HUES64 (cell line): ENCODE data around the gene MMP24.
"Not testable (repeated sequence)": the region's sequence is repeated elsewhere in the genome, so short reads cannot be mapped to it uniquely, and the experiment has no call there.

Experiments
- H3K27ac ChIP-seq: 2 replicates; pipeline ENCODE4 v1.7.0; 2013; ENCODE audit warnings: low read depth, low read length, inconsistent platforms
- H3K27me3 ChIP-seq: 2 replicates; pipeline ENCODE4 v1.6.1; 2013; ENCODE audit warnings: mild to moderate bottlenecking, low read length; ENCODE audit not compliant: insufficient read depth
- H3K36me3 ChIP-seq: 2 replicates; pipeline ENCODE4 v1.6.1; 2013; ENCODE audit warnings: mild to moderate bottlenecking, low read length; ENCODE audit not compliant: insufficient read depth
- H3K4me1 ChIP-seq: 2 replicates; pipeline ENCODE4 v1.6.1; 2013; ENCODE audit warnings: mild to moderate bottlenecking, low read length, moderate library complexity; ENCODE audit not compliant: insufficient read depth
- H3K4me3 ChIP-seq: 2 replicates; pipeline ENCODE4 v1.5.1; 2013; ENCODE audit warnings: mild to moderate bottlenecking, low read length, moderate library complexity
- H3K9ac ChIP-seq: 2 replicates; pipeline ENCODE4 v1.6.1; 2013; ENCODE audit warnings: mild to moderate bottlenecking, low read depth, low read length
- H3K9me3 ChIP-seq: 2 replicates; pipeline ENCODE4 v1.6.1; 2013; ENCODE audit warnings: low read depth, low read length; ENCODE audit not compliant: insufficient read depth
- WGBS: fragments of 150-250, 120-280 bp; methylation state at CpG from one replicate; pipeline ENCODE4 v1.1.7; 2013; ENCODE audit warnings: missing lambda C conversion rate; 5-methylcytosine and 5-hydroxymethylcytosine counted together

MMP24 gene

GRCh38 chr20:35193031-35193791, 33.3 kb upstream of the MMP24 start:
- not testable (repeated sequence) for H3K4me3 ChIP-seq, H3K27me3 ChIP-seq, H3K36me3 ChIP-seq, H3K27ac ChIP-seq, H3K9ac ChIP-seq, H3K4me1 ChIP-seq
- H3K9me3 ChIP-seq, result peaks cover 20% of the 10 kb centered on the region
- 97% methylated on average over 9 of the region's 9 CpGs for WGBS

DNA sequence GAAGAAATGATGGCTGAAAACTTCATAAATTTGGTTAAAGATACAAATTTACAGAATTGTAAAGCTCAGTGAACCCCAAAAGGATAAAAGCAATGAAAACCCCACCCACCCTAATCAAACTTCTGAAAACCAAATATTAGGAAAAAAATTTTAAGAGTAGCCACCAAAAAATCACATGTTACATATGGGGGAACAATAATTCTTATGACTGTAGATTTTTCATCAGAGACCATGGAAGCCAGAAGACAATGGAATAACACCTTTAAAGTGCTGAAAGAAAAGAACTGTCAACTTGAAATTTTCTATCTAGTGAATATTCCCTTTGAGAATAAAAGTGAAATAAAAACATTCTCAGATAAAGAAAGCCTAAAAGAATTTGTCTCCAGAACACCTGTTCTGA, 30.2 kb upstream of the MMP24 start:
- H3K27ac ChIP-seq, result no peak overlapping the region
- H3K36me3 ChIP-seq, result no peaks in the 10 kb centered on the region
- peaks cover 26% of the 10 kb centered on the region for H3K9me3 ChIP-seq

GRCh38 chr20:35199740-35200139, 26.8 kb upstream of the MMP24 start:
- Histone ChIP-seq H3K4me1 (no peaks in the 10 kb centered on the region), H3K27me3 (no peaks in the 10 kb centered on the region), H3K27ac (no peak overlapping the region), H3K36me3 (no peaks in the 10 kb centered on the region), H3K9ac (no peak overlapping the region), H3K9me3 (peaks cover 26% of the 10 kb centered on the region), H3K4me3 (no peak overlapping the region)

More for the DNA sequence above, 30.2 kb upstream of the MMP24 start:
- Histone ChIP-seq H3K4me1 (peaks cover 4% of the 10 kb centered on the region; the same call in 1 of the 2 replicates), H3K27me3 (no peaks in the 10 kb centered on the region), H3K9ac (no peak overlapping the region), H3K4me3 (no peak overlapping the region)

DNA sequence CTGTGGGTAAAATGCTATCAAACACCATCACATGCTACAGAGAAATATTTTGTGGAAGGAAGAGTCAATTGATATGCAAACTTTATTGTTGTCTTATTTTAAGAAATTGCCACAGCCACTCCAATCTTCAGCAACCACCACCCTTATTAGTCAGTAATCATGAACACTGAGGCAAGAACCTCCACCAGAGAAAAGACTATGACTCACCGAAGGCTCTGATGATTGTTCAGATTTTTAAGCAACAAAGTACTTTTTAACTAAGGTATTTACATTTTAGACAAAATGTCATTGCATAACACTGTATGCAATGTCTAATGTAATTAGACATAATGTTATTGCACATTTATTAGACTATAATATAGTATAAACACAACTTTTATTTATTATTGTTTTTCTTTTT, 26.2 kb upstream of the MMP24 start:
- H3K4me1 ChIP-seq, result no peaks in the 10 kb centered on the region
- peaks cover 23% of the 10 kb centered on the region for H3K9me3 ChIP-seq
- no peak overlapping the region for H3K9ac ChIP-seq
- WGBS, result no CpG with 5 or more reads among the region's 1 CpG
- no peak overlapping the region for H3K27ac ChIP-seq
- H3K36me3 ChIP-seq, result no peaks in the 10 kb centered on the region
- no peak overlapping the region for H3K4me3 ChIP-seq
- H3K27me3 ChIP-seq, result no peaks in the 10 kb centered on the region

DNA sequence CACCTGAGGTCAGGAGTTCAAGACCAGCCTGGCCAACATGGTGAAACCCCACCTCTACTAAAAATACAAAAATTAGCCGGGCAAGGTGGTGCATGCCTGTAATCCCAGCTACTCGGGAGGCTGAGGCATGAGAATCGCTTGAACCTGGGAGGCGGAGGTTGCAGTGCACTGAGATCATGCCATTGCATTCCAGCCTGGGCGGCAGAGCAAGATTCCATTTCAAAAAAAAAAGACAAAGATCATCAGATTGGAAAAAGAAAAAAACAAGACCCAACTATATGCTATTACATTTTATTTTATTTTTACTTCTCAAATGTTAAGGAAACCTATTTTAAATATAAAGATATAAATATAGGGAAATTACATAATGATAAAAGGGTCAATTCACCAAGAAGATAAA, 25.0 kb upstream of the MMP24 start:
- 89% methylated on average over 5 of the region's 5 CpGs for WGBS
- not testable (repeated sequence) for H3K27me3 ChIP-seq, H3K36me3 ChIP-seq, H3K4me1 ChIP-seq, H3K9ac ChIP-seq, H3K27ac ChIP-seq, H3K4me3 ChIP-seq
- H3K9me3 ChIP-seq, result peaks cover 18% of the 10 kb centered on the region

GRCh38 chr20:35206802-35207201, 19.7 kb upstream of the MMP24 start:
- no peak overlapping the region for H3K4me3 ChIP-seq
- no peak overlapping the region for H3K9ac ChIP-seq
- no peaks in the 10 kb centered on the region for H3K27me3 ChIP-seq
- H3K9me3 ChIP-seq, result no peaks in the 10 kb centered on the region
- WGBS, result 95% methylated on average over 1 of the region's 1 CpG
- no peaks in the 10 kb centered on the region for H3K4me1 ChIP-seq
- H3K27ac ChIP-seq, result no peak overlapping the region
- H3K36me3 ChIP-seq, result no peaks in the 10 kb centered on the region

DNA sequence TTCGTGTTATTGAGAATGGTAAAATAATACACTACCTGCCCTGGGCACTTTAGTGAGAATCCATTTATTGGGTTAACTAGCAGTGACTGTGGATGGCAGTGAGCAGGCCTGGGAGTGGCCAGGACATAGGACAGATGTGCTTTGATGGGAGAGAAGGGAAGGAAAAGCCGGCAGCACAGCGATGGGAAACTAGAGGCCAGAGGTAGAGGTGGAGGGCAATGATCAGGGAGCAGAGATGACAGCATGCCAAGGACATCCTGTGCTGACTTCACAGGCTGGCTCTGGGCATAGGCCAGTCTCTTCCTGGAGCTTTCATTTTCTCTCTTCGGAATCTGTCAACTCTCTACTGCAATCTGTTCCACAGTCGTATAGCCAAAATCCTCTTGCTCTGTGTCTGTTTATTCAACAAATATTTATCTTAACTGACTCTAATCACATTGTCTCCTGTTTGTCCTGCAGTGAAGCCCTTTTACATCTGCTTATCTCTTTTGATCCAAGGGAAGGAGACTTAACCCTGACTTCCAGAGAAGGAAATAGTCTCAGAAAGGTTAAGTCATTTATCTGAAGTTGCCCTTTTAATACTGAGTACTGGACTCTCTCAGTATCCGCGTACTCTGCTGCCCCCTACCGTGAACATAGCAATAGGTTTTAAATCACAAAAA, 18.4 kb upstream of the MMP24 start:
- H3K36me3 ChIP-seq, result no peaks in the 10 kb centered on the region
- no peak overlapping the region for H3K9ac ChIP-seq
- H3K27me3 ChIP-seq, result no peaks in the 10 kb centered on the region
- no peak overlapping the region for H3K27ac ChIP-seq
- H3K4me1 ChIP-seq, result no peaks in the 10 kb centered on the region
- H3K4me3 ChIP-seq, result no peak overlapping the region
- no peaks in the 10 kb centered on the region for H3K9me3 ChIP-seq
- WGBS, result 51% methylated on average over 8 of the region's 8 CpGs

GRCh38 chr20:35215066-35215956, 11.2 kb upstream of the MMP24 start:
- WGBS, result 95% methylated on average over 9 of the region's 12 CpGs

DNA sequence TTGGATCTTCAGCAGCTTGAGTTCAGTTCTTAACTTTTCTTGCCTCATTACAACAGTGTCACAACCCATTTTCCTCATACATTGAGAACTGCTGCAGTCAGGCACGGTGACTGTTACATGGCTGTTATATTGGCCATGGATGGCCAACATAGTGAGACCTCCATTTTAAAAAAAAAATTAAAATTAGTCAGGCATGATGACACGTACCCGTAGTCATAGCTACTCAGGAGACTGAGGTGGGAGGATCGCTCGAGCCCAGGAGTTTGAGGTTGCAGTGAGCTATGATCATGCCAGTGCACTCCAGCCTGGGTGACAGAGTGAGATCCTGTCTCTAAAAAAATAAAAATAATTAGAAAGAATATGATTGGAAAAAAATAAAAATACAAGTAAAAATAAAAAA, 9.9 kb upstream of the MMP24 start:
- no peaks in the 10 kb centered on the region for H3K27me3 ChIP-seq
- no peaks in the 10 kb centered on the region for H3K36me3 ChIP-seq
- H3K4me3 ChIP-seq, result no peak overlapping the region
- H3K9me3 ChIP-seq, result no peaks in the 10 kb centered on the region
- H3K4me1 ChIP-seq, result peaks cover 6% of the 10 kb centered on the region; the same call in 1 of the 2 replicates
- H3K9ac ChIP-seq, result no peak overlapping the region
- 91% methylated on average over 5 of the region's 5 CpGs for WGBS
- no peak overlapping the region for H3K27ac ChIP-seq

More at GRCh38 chr20:35215066-35215956, 11.2 kb upstream of the MMP24 start:
- Histone ChIP-seq H3K4me1 (no peaks in the 10 kb centered on the region), H3K36me3 (no peaks in the 10 kb centered on the region), H3K9me3 (no peaks in the 10 kb centered on the region), H3K9ac (no peak overlapping the region), H3K27me3 (no peaks in the 10 kb centered on the region), H3K4me3 (no peak overlapping the region), H3K27ac (no peak overlapping the region)

DNA sequence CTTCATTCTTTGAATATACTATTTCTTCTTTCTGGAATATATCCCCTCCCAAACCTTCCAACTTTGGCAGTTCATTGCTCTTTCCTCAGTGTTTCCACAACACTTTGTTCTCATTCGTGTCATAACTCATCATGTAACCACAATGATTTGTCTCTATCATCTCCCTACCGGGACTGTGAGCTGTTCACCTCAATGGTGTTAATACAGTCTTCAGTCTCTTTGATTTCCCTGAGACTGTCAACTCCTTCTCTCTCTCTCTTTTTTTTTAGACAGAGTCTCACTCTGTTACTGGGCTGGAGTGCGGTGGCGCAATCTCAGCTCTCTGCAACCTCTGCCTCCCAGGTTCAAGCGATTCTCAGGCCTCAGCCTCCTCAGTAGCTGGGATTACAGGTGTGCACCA, 2.5 kb upstream of the MMP24 start:
- Histone ChIP-seq H3K36me3 (no peaks in the 10 kb centered on the region), H3K27ac (no peak overlapping the region)
- WGBS, result 94% methylated on average over 5 of the region's 5 CpGs

DNA sequence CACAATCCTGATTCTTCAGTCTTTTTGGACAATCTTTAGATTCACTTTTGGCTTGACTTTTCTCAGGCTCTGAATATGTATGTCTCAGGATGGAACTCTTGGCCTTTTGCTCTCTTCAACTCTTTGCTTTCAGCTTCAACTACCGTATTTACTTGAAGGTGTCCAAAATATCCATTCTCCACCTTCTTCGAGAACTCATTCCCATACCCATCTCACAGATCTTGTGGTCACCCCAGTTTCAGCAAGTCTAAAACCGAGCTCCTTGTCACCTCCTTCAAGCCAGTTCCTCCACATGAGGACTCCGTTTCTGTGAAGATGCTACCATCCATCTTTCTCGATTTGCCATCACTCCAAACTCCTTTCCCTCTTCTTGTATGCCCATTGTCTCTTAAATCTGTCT, 2.0 kb upstream of the MMP24 start:
- no peak overlapping the region for H3K27ac ChIP-seq
- no peak overlapping the region for H3K9ac ChIP-seq
- H3K9me3 ChIP-seq, result no peaks in the 10 kb centered on the region
- no peaks in the 10 kb centered on the region for H3K36me3 ChIP-seq
- no peak overlapping the region for H3K4me3 ChIP-seq
- WGBS, result 91% methylated on average over 5 of the region's 5 CpGs
- H3K27me3 ChIP-seq, result peaks cover 32% of the 10 kb centered on the region
- H3K4me1 ChIP-seq, result peaks cover 21% of the 10 kb centered on the region

More for the DNA sequence above, 2.5 kb upstream of the MMP24 start:
- Histone ChIP-seq H3K4me3 (no peak overlapping the region), H3K9ac (no peak overlapping the region), H3K27me3 (peaks cover 32% of the 10 kb centered on the region), H3K9me3 (no peaks in the 10 kb centered on the region), H3K4me1 (peaks cover 21% of the 10 kb centered on the region)
